Endothelial cell of umbilical vein (primary cell): ENCODE measurements around the gene CXCR6. TPM values are rescaled to one million over a fixed set of nuclear protein-coding genes. Genes with fewer than 3 reads are reported as not detected.

Experiments used
- BruUV-seq: library from RNA; stranded (reverse); fragments of 400-500 nt; replicated peaks from 2 replicates; lab custom pipeline; 2021; lab: Mats Ljungman, UMichigan
- CTCF ChIA-PET: fragments of 300-600, 350-600 bp; sonication (Branson Sonifier 250); formaldehyde crosslinking; loops from one replicate; lab custom pipeline; 2021; ENCODE audit warnings: antibody characterized with exemption, inconsistent platforms; lab: Charles Lee
- POLR2A ChIA-PET: fragments of 300-600, 350-600 bp; sonication (Branson Sonifier 250); formaldehyde crosslinking; loops from one replicate; lab custom pipeline; 2021; ENCODE audit warnings: antibody characterized with exemption, inconsistent platforms; lab: Charles Lee
- DNase-seq: peaks from one replicate; pipeline ENCODE4 v3.0.0-alpha.2; 2011; ENCODE audit warnings: low read depth, low spot score
- FAIRE-seq: peaks from 2 replicates; lab custom pipeline; 2011; peaks lifted over from hg19 to GRCh38; lab: Jason Lieb, UNC
- H2AFZ ChIP-seq: 2 replicates; pipeline ENCODE4 v1.6.0; 2012; ENCODE audit warnings: low read depth, low read length, control low read depth, inconsistent platforms
- H3K27ac ChIP-seq: 2 replicates; pipeline ENCODE4 v1.5.1; 2011; ENCODE audit warnings: low read depth, mild to moderate bottlenecking, control low read depth, low read length, moderate library complexity; ENCODE audit not compliant: insufficient read depth
- H3K27me3 ChIP-seq, 2 experiments: 2 replicates each; pipeline versions ENCODE4 v1.6.0 to v1.6.1; 2011; ENCODE audit warnings: low read length in 2 of 2, mixed read lengths in 1 of 2; ENCODE audit not compliant: control insufficient read depth in 2 of 2, insufficient read depth in 2 of 2
- H3K36me3 ChIP-seq, 2 experiments: 2 replicates in 1 of 2; 3 replicates in 1 of 2; pipeline ENCODE4 v1.5.1; 2011; ENCODE audit warnings: low read length in 2 of 2, mild to moderate bottlenecking in 1 of 2, moderate library complexity in 1 of 2; ENCODE audit not compliant: control insufficient read depth in 2 of 2, insufficient read depth in 2 of 2; ENCODE audit errors: extremely low read depth in 1 of 2
- H3K4me1 ChIP-seq: 3 replicates; pipeline ENCODE4 v1.5.1; 2011; ENCODE audit warnings: mild to moderate bottlenecking, low read length; ENCODE audit not compliant: control insufficient read depth, insufficient read depth; ENCODE audit errors: extremely low read depth
- H3K4me2 ChIP-seq: 2 replicates; pipeline ENCODE4 v1.6.1; 2011; ENCODE audit warnings: low read length, control low read depth, mixed read lengths; ENCODE audit not compliant: insufficient read depth
- H3K4me3 ChIP-seq, 3 experiments: fragments of 200-600 bp in 1 of 3; sonication (generic), shearing (Covaris generic) in 1 of 3; replicated peaks in 1 of 3; 2 replicates each; pipeline ENCODE4 v1.5.1; 2011 to 2016; ENCODE audit warnings: control low read depth in 3 of 3, low read length in 3 of 3, mild to moderate bottlenecking in 2 of 3, inconsistent platforms in 1 of 3, low read depth in 1 of 3, moderate library complexity in 1 of 3; ENCODE audit not compliant: insufficient read depth in 1 of 3
- H3K79me2 ChIP-seq: 2 replicates; pipeline ENCODE4 v1.6.0; 2012; ENCODE audit warnings: low read length, inconsistent platforms; ENCODE audit not compliant: control insufficient read depth, insufficient read depth
- H3K9ac ChIP-seq: replicated peaks from 2 replicates; pipeline ENCODE3; 2011; ENCODE audit warnings: low read length, control low read depth; ENCODE audit not compliant: insufficient read depth; ENCODE audit errors: extremely low read depth
- H3K9me1 ChIP-seq: replicated peaks from 3 replicates; pipeline ENCODE4 v1.6.0; 2011; ENCODE audit warnings: mild to moderate bottlenecking, low read length; ENCODE audit not compliant: control insufficient read depth, insufficient read depth; ENCODE audit errors: extremely low read depth
- H3K9me3 ChIP-seq: replicated peaks from 2 replicates; pipeline ENCODE4 v1.5.1; 2012; ENCODE audit warnings: low read length, inconsistent platforms; ENCODE audit not compliant: control insufficient read depth, insufficient read depth
- H4K20me1 ChIP-seq: replicated peaks from 2 replicates; pipeline ENCODE3; 2011; ENCODE audit warnings: mild to moderate bottlenecking, low read length; ENCODE audit not compliant: control insufficient read depth, insufficient read depth; ENCODE audit errors: extremely low read depth
- CTCF ChIP-seq, 2 donors: IDR thresholded peaks; 1 replicate in 1 of 2; 2 replicates in 1 of 2; pipeline ENCODE4 v1.5.1; 2011; ENCODE audit warnings: low read length in 2 of 2, mild to moderate bottlenecking in 2 of 2, moderate library complexity in 2 of 2, control low read depth in 1 of 2, inconsistent platforms in 1 of 2, low read depth in 1 of 2; ENCODE audit not compliant: insufficient read depth in 1 of 2; ENCODE audit errors: extremely low read depth in 1 of 2
- EZH2 ChIP-seq: IDR thresholded peaks from 2 replicates; pipeline ENCODE4 v1.6.1; 2012; ENCODE audit warnings: borderline replicate concordance, low read depth, mild to moderate bottlenecking, moderate library complexity, low read length, inconsistent platforms; ENCODE audit not compliant: severe bottlenecking
- FOS ChIP-seq: IDR thresholded peaks from 2 replicates; pipeline ENCODE4 v1.6.1; 2011; ENCODE audit warnings: mild to moderate bottlenecking, low read length, moderate library complexity, borderline replicate concordance; ENCODE audit not compliant: insufficient read depth
- GATA2 ChIP-seq: IDR thresholded peaks from 2 replicates; pipeline ENCODE4 v1.7.0; 2011; ENCODE audit warnings: low read depth, mild to moderate bottlenecking, moderate library complexity, mixed read lengths, low read length; ENCODE audit not compliant: insufficient read length, insufficient read depth
- JUN ChIP-seq: IDR thresholded peaks from 2 replicates; pipeline ENCODE4 v1.6.1; 2011; ENCODE audit warnings: borderline replicate concordance, low read depth; ENCODE audit not compliant: insufficient read length, insufficient read depth
- MAX ChIP-seq: IDR thresholded peaks from 2 replicates; pipeline ENCODE4 v1.6.1; 2011; ENCODE audit not compliant: insufficient read depth, insufficient read length
- MYC ChIP-seq: IDR thresholded peaks from one replicate; pipeline ENCODE4 v1.6.1; 2011; ENCODE audit warnings: mild to moderate bottlenecking, low read depth, low read length
- POLR2A ChIP-seq: IDR thresholded peaks from 2 replicates; pipeline ENCODE4 v1.6.1; 2012; ENCODE audit warnings: low read depth, mild to moderate bottlenecking, control low read depth, low read length
- POLR2AphosphoS5 ChIP-seq: IDR thresholded peaks from 2 replicates; pipeline ENCODE4 v1.6.1; 2012; ENCODE audit warnings: low read depth, mild to moderate bottlenecking, control low read depth, low read length, moderate library complexity; ENCODE audit not compliant: insufficient read depth
- dilution Hi-C: fragments of 300-500 bp; cut with MboI; formaldehyde crosslinking; loops from one replicate; pipeline ENCODE4 v1.15.0; 2019; ENCODE audit warnings: low sequenced_read_pairs; ENCODE audit not compliant: extremely low pct_ligation_motif_present
- intact Hi-C: fragments of 100-400 bp; cut with micrococcal nuclease; formaldehyde crosslinking; loops from one replicate; pipeline ENCODE4 v1.10.0; 2022
- polyA plus RNA-seq, 4 experiments: library from polyadenylated mRNA; depleted of rRNA in 3 of 4; stranded (reverse) in 3 of 4; unstranded in 1 of 4; fragments of >200 nt; gene quantifications; 2 replicates each; pipeline versions ENCODE4 v1.2.1 to v1.2.3, GENCODE V29; 2011 to 2012; ENCODE audit warnings: missing spikeins in 1 of 4
- total RNA-seq: library from RNA; stranded (reverse); gene quantifications from 2 replicates; pipeline ENCODE4 v1.2.3, GENCODE V29; 2021

Gene CXCR6
- total and polyA plus RNA-seq, 2 donors (not counting 3 experiments of a cell fraction or from before 2014, with no cell fraction given), result not detected

GRCh38 chr3:45985532-45986302 lies 42.5 kb downstream of the CXCR6 start:
- Histone ChIP-seq H3K4me1 (peaks cover 38% of the 10 kb centered on the region), H3K9ac (no peak overlapping the region), H3K27ac (peak overlapping the region; percentile 94), H3K9me1 (no peaks in the 10 kb centered on the region), H3K4me3 (no peak overlapping the region), H3K79me2 (peaks cover 23% of the 10 kb centered on the region), H3K36me3 (peaks cover 12 to 17% of the 10 kb centered on the region in 2 experiments), H3K4me2 (no peak overlapping the region), H2AFZ (no peak overlapping the region), H4K20me1 (no peaks in the 10 kb centered on the region), H3K9me3 (no peaks in the 10 kb centered on the region), H3K27me3 (no peaks in the 10 kb centered on the region)
- no peak for FAIRE-seq
- intact Hi-C loops (loop anchor here (5.0 kb wide), 1 partner anchor 92 kb away; no protein-coding TSS in a partner anchor), dilution Hi-C loops (no loop called here)
- BruUV-seq, result no TSS peak
- no peak for TF ChIP-seq CTCF (IDR thresholded peaks at IDR 0.05; ENCODE audit: extremely low read depth in 1 of 2, insufficient read depth in 1 of 2, low read depth in 1 of 2, low read length in 2 of 2)
- TF ChIP-seq POLR2A, result no peak
- TF ChIP-seq FOS, result no peak
- TF ChIP-seq POLR2AphosphoS5, result no peak
- no peak for TF ChIP-seq JUN
- no peak for TF ChIP-seq EZH2
- no peak for TF ChIP-seq MYC
- TF ChIP-seq GATA2, result no peak
- no peak for TF ChIP-seq MAX
- no peak for DNase-seq
- CTCF ChIA-PET, result interaction anchor here (0.9 kb wide), 1 partner anchor 441 kb away, joined by 3 read pairs; no protein-coding TSS in a partner anchor
- POLR2A ChIA-PET, result no interaction called here
